Limb (tissue), 2 donors: ENCODE data around the gene CCDC172.

Experiments
- DNase-seq, 2 donors: peaks; one replicate each; pipeline ENCODE4 v3.0.0-alpha.2; 2016; ENCODE audit errors: extremely low spot score in 2 of 2

The CCDC172 gene

DNA sequence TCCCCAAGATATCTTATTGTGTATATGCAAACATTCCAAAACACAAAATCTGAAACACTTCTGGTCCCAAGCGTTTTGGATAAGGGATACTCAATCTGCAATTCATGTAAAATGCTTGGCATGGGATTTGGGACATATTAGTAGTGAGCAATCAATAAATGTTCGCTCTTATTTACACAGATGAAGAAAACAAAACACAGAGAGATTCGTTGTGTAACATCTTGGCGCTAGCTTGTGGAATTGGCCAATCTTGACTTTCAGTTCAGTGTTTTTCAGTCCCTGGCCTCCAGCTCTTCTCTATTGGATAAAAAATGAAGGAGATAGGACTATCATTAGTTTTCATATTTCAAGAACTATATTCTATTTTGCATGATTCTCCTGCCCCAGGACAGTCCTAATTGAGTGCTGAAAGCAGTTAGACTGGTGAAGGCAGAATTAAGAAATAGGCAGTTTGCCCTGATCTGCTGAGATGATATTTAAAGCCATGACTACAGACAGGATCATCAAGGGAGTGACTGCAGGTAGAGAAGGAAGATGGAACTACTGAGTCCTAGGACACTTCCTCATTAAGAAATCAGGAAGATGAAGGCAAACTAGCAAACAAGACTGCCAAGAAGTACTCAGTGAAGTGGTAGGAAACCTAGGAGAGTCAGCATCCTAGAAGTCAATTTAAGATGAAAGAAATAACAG lies 105.2 kb downstream of the CCDC172 start:
- DNase-seq: no peak
